GM06990 (cell line): ENCODE data around the gene CEMP1.

Source experiments
- DNase-seq: peaks from one replicate; pipeline ENCODE4 v3.0.0-alpha.2; 2011; ENCODE audit not compliant: insufficient read length; ENCODE audit errors: extremely low read depth
- H3K27me3 ChIP-seq: replicated peaks from 2 replicates; pipeline ENCODE4 v1.6.0; 2011; ENCODE audit warnings: low read length; ENCODE audit not compliant: control insufficient read depth, insufficient read depth
- H3K36me3 ChIP-seq: 2 replicates; pipeline ENCODE4 v1.5.1; 2011; ENCODE audit warnings: low read length; ENCODE audit not compliant: control insufficient read depth, insufficient read depth
- H3K4me3 ChIP-seq: replicated peaks from 2 replicates; pipeline ENCODE4 v1.5.1; 2011; ENCODE audit warnings: low read depth, mild to moderate bottlenecking, control low read depth, low read length
- CTCF ChIP-seq: IDR thresholded peaks from 2 replicates; pipeline ENCODE4 v1.5.1; 2011; ENCODE audit warnings: low read length, control low read depth, mild to moderate bottlenecking, inconsistent platforms; ENCODE audit not compliant: insufficient read depth, poor library complexity, severe bottlenecking

The CEMP1 gene

GRCh38 chr16:2505695-2506094, 25.5 kb downstream of the CEMP1 start:
- H3K36me3 ChIP-seq, result no peaks in the 10 kb centered on the region
- no peak for TF ChIP-seq CTCF
- no peak overlapping the region for H3K4me3 ChIP-seq
- H3K27me3 ChIP-seq, result no peaks in the 10 kb centered on the region
- DNase-seq, result no peak

DNA sequence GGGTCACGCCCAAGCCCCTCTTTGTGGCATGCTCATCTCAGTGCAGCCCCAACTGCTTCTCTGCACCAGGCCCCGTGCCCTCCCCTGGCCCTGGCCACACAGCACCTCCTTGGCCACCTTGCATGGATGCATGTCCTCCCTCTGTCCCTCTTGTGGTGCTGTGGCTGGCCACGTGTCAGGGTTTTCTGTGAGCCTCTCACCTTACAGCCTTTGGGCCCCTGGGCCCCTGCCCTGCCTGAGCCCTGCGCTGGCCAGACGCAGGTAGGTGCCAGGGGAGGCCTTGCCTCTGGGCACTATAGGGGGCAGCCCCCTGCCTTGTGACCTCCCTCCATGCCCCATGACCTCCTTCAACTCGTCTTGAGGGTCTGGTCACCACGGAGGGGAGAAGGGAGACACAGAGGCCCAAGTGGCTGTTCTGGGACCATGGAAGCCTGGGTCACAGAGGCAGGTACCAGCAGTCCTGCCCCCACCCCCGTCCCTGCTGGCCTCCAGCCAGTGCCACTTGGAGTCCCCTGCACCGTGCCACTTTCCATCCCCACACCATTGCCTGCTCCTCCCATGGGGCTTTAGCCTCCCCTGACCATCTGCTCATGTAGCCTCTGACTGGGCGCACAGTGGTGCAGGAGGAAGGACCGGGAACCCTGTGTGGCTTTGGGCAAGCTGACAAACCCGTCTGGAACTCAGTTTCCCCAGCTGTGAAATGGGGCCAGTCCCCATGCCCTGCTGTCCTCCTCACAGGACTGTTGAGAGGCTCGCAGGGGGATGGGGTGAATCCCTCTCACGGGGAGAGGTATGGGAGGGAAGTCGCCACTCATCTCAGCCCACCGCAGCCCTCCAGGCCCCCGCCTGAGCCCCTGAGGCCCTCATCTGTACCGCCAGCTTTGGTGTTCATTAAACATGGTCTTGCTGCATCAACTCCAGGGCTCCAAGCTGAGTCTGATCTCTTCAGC, 29.0 kb downstream of the CEMP1 start:
- Histone ChIP-seq H3K36me3 (peaks cover 2% of the 10 kb centered on the region), H3K27me3 (no peaks in the 10 kb centered on the region), H3K4me3 (no peak overlapping the region)
- TF ChIP-seq CTCF, result no peak
- no peak for DNase-seq

- peak; percentile 96 for TF ChIP-seq CTCF
- H3K36me3 ChIP-seq, result peaks cover 2% of the 10 kb centered on the region
- no peaks in the 10 kb centered on the region for H3K27me3 ChIP-seq
- DNase-seq, result peak; percentile 81
- H3K4me3 ChIP-seq, result no peak overlapping the region
Observed at GRCh38 chr16:2500918-2501750, 30.1 kb downstream of the CEMP1 start.

DNA sequence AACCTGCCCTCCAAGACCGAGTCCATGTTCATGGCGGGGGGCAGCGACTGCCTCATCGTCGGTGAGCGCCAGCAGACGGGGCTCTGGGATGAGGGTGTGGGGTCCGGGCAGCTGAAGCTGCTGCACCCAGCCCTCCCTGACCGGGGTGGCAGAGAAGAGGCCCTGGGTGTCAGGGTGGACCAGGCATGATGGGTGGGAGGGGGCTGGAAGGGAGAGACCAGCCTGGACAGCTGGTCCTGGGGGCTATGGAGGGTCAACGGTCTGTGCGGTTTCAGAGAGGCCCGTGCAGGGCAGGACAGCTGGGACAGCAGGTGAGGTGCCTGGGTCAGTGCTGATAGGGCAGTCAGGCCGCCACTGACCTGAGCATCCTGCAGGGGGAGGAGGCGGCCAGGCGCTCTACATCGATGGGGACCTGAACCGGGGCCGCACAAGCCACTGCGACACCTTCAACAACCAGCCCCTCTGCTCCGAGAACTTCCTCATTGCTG, 30.7 kb downstream of the CEMP1 start:
- H3K36me3 ChIP-seq, result peaks cover 2% of the 10 kb centered on the region
- DNase-seq, result no peak
- H3K27me3 ChIP-seq, result no peaks in the 10 kb centered on the region
- TF ChIP-seq CTCF, result no peak
- no peak overlapping the region for H3K4me3 ChIP-seq

DNA sequence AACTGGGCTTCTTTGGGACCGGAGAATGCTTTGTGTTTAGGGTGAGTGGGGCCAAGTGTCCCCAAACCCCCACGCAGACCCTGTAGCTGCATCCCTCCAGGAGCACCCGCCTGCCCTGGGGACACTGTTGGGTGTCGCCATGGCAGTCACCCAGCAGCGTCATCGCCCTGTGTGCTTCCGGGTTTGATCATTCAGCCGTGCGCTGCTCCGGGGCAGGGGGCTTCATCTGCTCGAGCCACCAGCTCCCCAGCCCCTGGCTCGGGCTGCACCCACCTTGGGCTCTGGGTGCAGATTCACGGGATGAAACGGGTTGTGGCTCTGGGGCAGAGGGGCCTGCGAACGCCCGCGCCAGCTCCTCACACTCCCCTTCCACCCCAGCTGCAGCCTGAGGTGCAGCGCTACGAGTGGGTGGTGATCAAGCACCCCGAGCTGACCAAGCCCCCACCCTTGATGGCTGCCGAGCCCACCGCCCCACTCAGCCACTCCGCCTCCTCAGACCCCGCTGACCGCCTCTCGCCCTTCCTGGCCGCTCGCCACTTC, 31.2 kb downstream of the CEMP1 start:
- H3K4me3 ChIP-seq, result no peak overlapping the region
- peaks cover 2% of the 10 kb centered on the region for H3K36me3 ChIP-seq
- TF ChIP-seq CTCF, result no peak
- no peak for DNase-seq
- H3K27me3 ChIP-seq, result no peaks in the 10 kb centered on the region
